Neural cell (in vitro differentiated cells): ENCODE data around the gene FAM83G. TPM values are rescaled to one million over a fixed set of nuclear protein-coding genes. Genes with fewer than 3 reads are reported as not detected.

Source experiments
- H2AFZ ChIP-seq: fragments of 200-600, 300-800 bp; sonication (generic), shearing (Covaris generic); 2 replicates; pipeline ENCODE4 v1.6.0; 2014; ENCODE audit warnings: low read depth, mild to moderate bottlenecking, antibody characterized with exemption, low read length, moderate library complexity
- H3F3A ChIP-seq: fragments of 200-600 bp; shearing (Covaris generic); 2 replicates; pipeline ENCODE4 v1.6.1; 2016; ENCODE audit warnings: mild to moderate bottlenecking, moderate library complexity, mixed read lengths, antibody characterized with exemption, low read length; ENCODE audit not compliant: insufficient read depth, poor library complexity, severe bottlenecking
- H3K27ac ChIP-seq: fragments of 200-600, 300-800 bp; sonication (generic), shearing (Covaris generic); 2 replicates; pipeline ENCODE4 v1.5.1; 2014; ENCODE audit warnings: mild to moderate bottlenecking, low read length, moderate library complexity
- H3K27me3 ChIP-seq: fragments of 300-800, 200-600 bp; sonication (generic), shearing (Covaris generic); 2 replicates; pipeline ENCODE4 v1.6.0; 2014; ENCODE audit warnings: mild to moderate bottlenecking, low read depth, low read length, moderate library complexity; ENCODE audit not compliant: insufficient read depth
- H3K36me3 ChIP-seq: fragments of 300-800, 200-600 bp; sonication (generic), shearing (Covaris generic); 2 replicates; pipeline ENCODE4 v1.5.1; 2014; ENCODE audit warnings: mild to moderate bottlenecking, antibody characterized with exemption, low read length, moderate library complexity; ENCODE audit not compliant: insufficient read depth
- H3K4me2 ChIP-seq: fragments of 300-800, 200-600 bp; sonication (generic), shearing (Covaris generic); 2 replicates; pipeline ENCODE4 v1.6.0; 2014; ENCODE audit warnings: mild to moderate bottlenecking, low read length
- H3K4me3 ChIP-seq: fragments of 300-800, 200-600 bp; sonication (generic), shearing (Covaris generic); 2 replicates; pipeline ENCODE4 v1.5.1; 2014; ENCODE audit warnings: mild to moderate bottlenecking, low read length, moderate library complexity
- H3K79me2 ChIP-seq: fragments of 200-600 bp; shearing (Covaris generic); replicated peaks from 2 replicates; pipeline ENCODE4 v1.6.0; 2014; ENCODE audit warnings: mild to moderate bottlenecking, low read length, moderate library complexity; ENCODE audit not compliant: insufficient read depth
- H3K9ac ChIP-seq: fragments of 300-800, 200-600 bp; sonication (generic), shearing (Covaris generic); 2 replicates; pipeline ENCODE4 v1.6.1; 2016; ENCODE audit warnings: mild to moderate bottlenecking, low read length, mixed read lengths
- H3K9me2 ChIP-seq: fragments of 200-600 bp; shearing (Covaris generic); 2 replicates; pipeline ENCODE4 v1.6.1; 2016; ENCODE audit warnings: mild to moderate bottlenecking, low read length, mixed read lengths; ENCODE audit not compliant: insufficient read depth
- H3K9me3 ChIP-seq: fragments of 200-600, 300-800 bp; sonication (generic), shearing (Covaris generic); 2 replicates; pipeline ENCODE4 v1.6.1; 2016; ENCODE audit warnings: mild to moderate bottlenecking, mixed run types, low read length, moderate library complexity, mixed read lengths
- H4K20me1 ChIP-seq: fragments of 200-600 bp; shearing (Covaris generic); 2 replicates; pipeline ENCODE4 v1.6.1; 2016; ENCODE audit warnings: mild to moderate bottlenecking, mixed run types; ENCODE audit not compliant: insufficient read depth
- CTCF ChIP-seq: fragments of 450-650 bp; IDR thresholded peaks from 2 replicates; pipeline ENCODE4 v1.5.1; 2014; ENCODE audit warnings: antibody characterized with exemption, mild to moderate bottlenecking, moderate library complexity; ENCODE audit not compliant: poor library complexity, severe bottlenecking
- EP300 ChIP-seq: fragments of 450-650 bp; conservative IDR thresholded peaks from 2 replicates; pipeline ENCODE4 v1.6.1; 2014; ENCODE audit warnings: antibody characterized with exemption, mild to moderate bottlenecking, moderate library complexity; ENCODE audit not compliant: poor library complexity, severe bottlenecking
- EZH2 ChIP-seq: fragments of 200-600, 300-800 bp; shearing (Covaris generic), sonication (generic); IDR thresholded peaks from 2 replicates; pipeline ENCODE4 v1.6.1; 2014; ENCODE audit warnings: antibody characterized with exemption, low read length, borderline replicate concordance, mild to moderate bottlenecking; ENCODE audit not compliant: insufficient read depth, poor library complexity, severe bottlenecking
- MXI1 ChIP-seq: fragments of 450-650 bp; conservative IDR thresholded peaks from 2 replicates; pipeline ENCODE4 v1.6.1; 2014; ENCODE audit warnings: antibody characterized with exemption, mild to moderate bottlenecking; ENCODE audit not compliant: poor library complexity, severe bottlenecking
- POLR2AphosphoS5 ChIP-seq: IDR thresholded peaks from 2 replicates; pipeline ENCODE4 v1.6.1; 2012
- RAD21 ChIP-seq: fragments of 450-650 bp; conservative IDR thresholded peaks from 2 replicates; pipeline ENCODE4 v1.6.1; 2014; ENCODE audit warnings: antibody characterized with exemption, mild to moderate bottlenecking, moderate library complexity
- REST ChIP-seq: IDR thresholded peaks from 2 replicates; pipeline ENCODE4 v1.6.1; 2012; ENCODE audit warnings: borderline replicate concordance
- SMC3 ChIP-seq: fragments of 450-650 bp; conservative IDR thresholded peaks from 2 replicates; pipeline ENCODE4 v1.6.1; 2014; ENCODE audit warnings: antibody characterized with exemption, mild to moderate bottlenecking, moderate library complexity; ENCODE audit not compliant: poor library complexity
- TAF1 ChIP-seq: IDR thresholded peaks from 2 replicates; pipeline ENCODE4 v1.6.1; 2012; ENCODE audit warnings: low read depth
- polyA plus RNA-seq: library from polyadenylated mRNA; depleted of rRNA; stranded (reverse); fragments of >200 nt; gene quantifications from 2 replicates; pipeline ENCODE4 v1.2.3, GENCODE V29; 2014

The FAM83G gene
- polyA plus RNA-seq, 1 donor from 2014 or later: not detected

- TF ChIP-seq EP300 (no peak), TAF1 (no peak), POLR2AphosphoS5 (no peak), CTCF (no peak), SMC3 (no peak), EZH2 (no peak), RAD21 (no peak), REST (no peak), MXI1 (no peak)
- H3K4me2 ChIP-seq: no peak overlapping the region
- no peak overlapping the region for H2AFZ ChIP-seq
Measured at GRCh38 chr17:18987862-18988545, 16.6 kb downstream of the FAM83G start.

GRCh38 chr17:18987230-18987610 lies 17.3 kb downstream of the FAM83G start:
- Histone ChIP-seq H3K4me3 (no peak overlapping the region), H2AFZ (no peak overlapping the region), H3K27me3 (no peaks in the 10 kb centered on the region), H3K9ac (no peak overlapping the region), H3K36me3 (no peaks in the 10 kb centered on the region), H3K9me2 (no peaks in the 10 kb centered on the region), H3K79me2 (no peaks in the 10 kb centered on the region), H4K20me1 (no peaks in the 10 kb centered on the region), H3K4me2 (no peak overlapping the region), H3K27ac (no peak overlapping the region), H3K9me3 (no peaks in the 10 kb centered on the region), H3F3A (no peaks in the 10 kb centered on the region)
- TF ChIP-seq CTCF (no peak), POLR2AphosphoS5 (no peak), SMC3 (no peak), TAF1 (no peak)

More at GRCh38 chr17:18987862-18988545, 16.6 kb downstream of the FAM83G start:
- no peaks in the 10 kb centered on the region for H3K79me2 ChIP-seq
- H3K27ac ChIP-seq: no peak overlapping the region
- no peak overlapping the region for H3K9ac ChIP-seq
- no peaks in the 10 kb centered on the region for H3K27me3 ChIP-seq
- no peaks in the 10 kb centered on the region for H3K9me3 ChIP-seq
- H3K9me2 ChIP-seq: no peaks in the 10 kb centered on the region
- no peaks in the 10 kb centered on the region for H3K36me3 ChIP-seq
- H3K4me3 ChIP-seq: no peak overlapping the region
- H3F3A ChIP-seq: no peaks in the 10 kb centered on the region
- H4K20me1 ChIP-seq: no peaks in the 10 kb centered on the region
